Thoracic aorta (tissue), 2 donors: ENCODE data around the gene RNF227. TPM values are rescaled to one million over a fixed set of nuclear protein-coding genes. Genes with fewer than 3 reads are reported as not detected.

ENCODE experiments used
- ATAC-seq: fragments of 150-250 bp; one replicate; pipeline ENCODE4 v1.8.0; 2017; ENCODE audit warnings: low read depth; ENCODE audit not compliant: insufficient number of reproducible peaks, low FRiP score
- DNase-seq: peaks from one replicate; pipeline ENCODE4 v3.0.0-alpha.2; 2020; ENCODE audit warnings: low spot score
- H3K27ac ChIP-seq, 2 donors: fragments of 200-600 bp; sonication (generic); 1 replicate in 1 of 2; 2 replicates in 1 of 2; pipeline ENCODE4 v1.5.1; 2016; ENCODE audit warnings: mild to moderate bottlenecking in 2 of 2, moderate library complexity in 2 of 2
- H3K27me3 ChIP-seq: fragments of 200-600 bp; sonication (generic); replicated peaks from 2 replicates; pipeline ENCODE4 v1.6.0; 2016; ENCODE audit warnings: mild to moderate bottlenecking; ENCODE audit not compliant: insufficient read depth
- H3K36me3 ChIP-seq: fragments of 200-600 bp; sonication (generic); one replicate; pipeline ENCODE4 v1.5.1; 2016
- H3K4me1 ChIP-seq, 2 donors: fragments of 200-600 bp; sonication (generic); 1 replicate in 1 of 2; 2 replicates in 1 of 2; pipeline versions ENCODE4 v1.5.1 to v1.6.0; 2016; ENCODE audit warnings: low read depth in 2 of 2, mild to moderate bottlenecking in 1 of 2; ENCODE audit not compliant: control insufficient read depth in 1 of 2
- H3K4me3 ChIP-seq: fragments of 200-600 bp; sonication (generic); 2 replicates; pipeline ENCODE4 v1.5.1; 2016; ENCODE audit warnings: mild to moderate bottlenecking
- H3K9me3 ChIP-seq: fragments of 200-600 bp; sonication (generic); 2 replicates; pipeline ENCODE4 v1.5.1; 2016
- total RNA-seq, 2 donors: library from RNA; depleted of rRNA; stranded (reverse); fragments of >200 nt; gene quantifications; one replicate each; pipeline versions ENCODE4 v1.1.0 to v1.2.3, GENCODE V29; 2016
- TF ChIP-seq, protein P1 (sequence below): fragments of 200-600 bp; sonication (generic); IDR thresholded peaks from one replicate; pipeline ENCODE4 v1.5.1; 2019; ENCODE audit warnings: antibody characterized with exemption

RNF227 gene
- total RNA-seq, 2 donors from 2014 or later: 3.3 to 5.4 TPM

DNA sequence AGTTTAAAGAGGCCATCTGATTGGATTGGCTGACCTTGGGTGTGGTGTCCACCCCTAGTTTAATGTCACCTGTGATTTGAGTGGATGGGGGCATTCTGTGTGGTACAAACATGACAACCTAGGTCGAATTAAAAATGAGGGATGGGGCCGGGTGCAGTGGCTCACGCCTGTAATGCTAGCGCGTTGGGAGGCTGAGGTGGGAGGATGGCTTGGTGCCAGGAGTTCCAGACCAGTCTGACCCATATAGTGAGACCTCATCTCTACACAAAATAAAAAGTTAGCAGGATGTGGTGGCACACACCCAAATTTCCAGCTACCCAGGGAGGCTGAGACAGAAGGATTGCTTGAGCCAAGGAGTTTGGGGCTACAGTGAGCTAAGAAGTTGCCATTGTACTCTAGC is 30.4 kb upstream of the RNF227 start:
- ATAC-seq (no peak), DNase-seq (no peak)
- Histone ChIP-seq H3K27ac (no peak overlapping the region), H3K27me3 (no peaks in the 10 kb centered on the region), H3K4me1 (no peaks in the 10 kb centered on the region), H3K4me3 (no peak overlapping the region), H3K36me3 (peaks cover 51% of the 10 kb centered on the region), H3K9me3 (no peaks in the 10 kb centered on the region)
- TF ChIP-seq, protein P1, sequence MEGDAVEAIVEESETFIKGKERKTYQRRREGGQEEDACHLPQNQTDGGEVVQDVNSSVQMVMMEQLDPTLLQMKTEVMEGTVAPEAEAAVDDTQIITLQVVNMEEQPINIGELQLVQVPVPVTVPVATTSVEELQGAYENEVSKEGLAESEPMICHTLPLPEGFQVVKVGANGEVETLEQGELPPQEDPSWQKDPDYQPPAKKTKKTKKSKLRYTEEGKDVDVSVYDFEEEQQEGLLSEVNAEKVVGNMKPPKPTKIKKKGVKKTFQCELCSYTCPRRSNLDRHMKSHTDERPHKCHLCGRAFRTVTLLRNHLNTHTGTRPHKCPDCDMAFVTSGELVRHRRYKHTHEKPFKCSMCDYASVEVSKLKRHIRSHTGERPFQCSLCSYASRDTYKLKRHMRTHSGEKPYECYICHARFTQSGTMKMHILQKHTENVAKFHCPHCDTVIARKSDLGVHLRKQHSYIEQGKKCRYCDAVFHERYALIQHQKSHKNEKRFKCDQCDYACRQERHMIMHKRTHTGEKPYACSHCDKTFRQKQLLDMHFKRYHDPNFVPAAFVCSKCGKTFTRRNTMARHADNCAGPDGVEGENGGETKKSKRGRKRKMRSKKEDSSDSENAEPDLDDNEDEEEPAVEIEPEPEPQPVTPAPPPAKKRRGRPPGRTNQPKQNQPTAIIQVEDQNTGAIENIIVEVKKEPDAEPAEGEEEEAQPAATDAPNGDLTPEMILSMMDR: no peak

DNA sequence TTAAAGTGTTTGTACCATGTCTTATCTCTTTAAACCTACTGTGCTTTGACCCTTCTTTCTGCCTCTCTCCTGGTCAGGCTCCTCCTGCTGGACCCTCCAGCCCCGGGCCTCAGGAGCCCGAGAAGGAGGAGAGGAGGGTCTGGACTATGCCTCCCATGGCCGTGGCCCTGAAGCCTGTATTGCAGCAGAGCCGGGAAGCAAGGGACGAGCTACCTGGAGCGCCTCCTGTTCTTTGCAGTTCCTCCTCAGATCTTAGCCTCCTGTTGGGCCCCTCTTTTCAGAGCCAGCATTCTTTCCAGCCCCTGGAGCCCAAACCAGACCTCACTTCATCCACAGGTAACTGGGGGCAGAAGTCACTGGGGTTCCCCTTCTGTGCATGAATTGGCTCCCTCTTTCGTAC is 29.6 kb upstream of the RNF227 start:
- TF ChIP-seq, protein P1: no peak
- Histone ChIP-seq H3K36me3 (peaks cover 55% of the 10 kb centered on the region), H3K27me3 (no peaks in the 10 kb centered on the region), H3K27ac (no peak overlapping the region), H3K4me1 (no peaks in the 10 kb centered on the region), H3K9me3 (no peaks in the 10 kb centered on the region), H3K4me3 (no peak overlapping the region)
- DNase-seq (no peak), ATAC-seq (no peak)

DNA sequence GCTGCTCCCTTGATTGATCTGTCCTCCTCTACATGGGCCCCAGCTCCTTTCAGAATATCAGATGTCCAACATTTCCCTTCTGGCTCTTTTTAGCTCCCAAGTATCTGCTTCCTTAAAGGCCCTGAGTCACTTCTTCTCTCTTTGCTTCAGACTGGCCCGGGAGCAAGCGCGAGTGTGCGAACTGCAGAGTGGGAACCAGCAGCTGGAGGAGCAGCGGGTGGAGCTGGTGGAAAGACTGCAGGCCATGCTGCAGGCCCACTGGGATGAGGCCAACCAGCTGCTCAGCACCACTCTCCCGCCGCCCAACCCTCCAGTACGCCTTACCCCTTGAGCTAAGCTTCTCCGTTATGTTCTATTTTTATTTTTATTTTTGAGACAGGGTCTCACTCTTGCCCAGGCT is 28.2 kb upstream of the RNF227 start:
- Histone ChIP-seq H3K9me3 (no peaks in the 10 kb centered on the region), H3K4me3 (no peak overlapping the region), H3K27me3 (no peaks in the 10 kb centered on the region), H3K4me1 (no peaks in the 10 kb centered on the region), H3K27ac (no peak overlapping the region), H3K36me3 (peaks cover 63% of the 10 kb centered on the region)
- DNase-seq: no peak
- TF ChIP-seq, protein P1: no peak
- no peak for ATAC-seq

DNA sequence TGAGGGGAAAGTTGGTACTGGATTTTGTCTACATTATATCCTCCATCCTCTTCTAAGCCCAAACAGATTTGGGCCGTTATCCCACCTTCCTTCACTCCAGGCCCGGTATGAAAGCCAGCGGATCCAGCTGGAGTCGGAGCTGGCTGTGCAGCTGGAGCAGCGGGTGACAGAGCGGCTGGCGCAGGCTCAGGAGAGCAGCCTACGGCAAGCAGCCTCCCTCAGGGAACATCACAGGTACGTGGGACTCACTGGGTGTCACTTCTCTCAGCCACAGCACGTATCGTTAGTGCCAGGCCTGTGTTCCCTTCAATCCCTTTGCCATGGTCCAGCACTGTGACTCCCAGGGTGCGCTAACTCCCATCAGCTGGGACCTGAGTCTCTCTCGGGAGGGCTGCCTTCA is 27.2 kb upstream of the RNF227 start:
- Histone ChIP-seq H3K36me3 (peaks cover 65% of the 10 kb centered on the region), H3K4me3 (no peak overlapping the region), H3K27me3 (no peaks in the 10 kb centered on the region), H3K9me3 (no peaks in the 10 kb centered on the region), H3K4me1 (no peaks in the 10 kb centered on the region), H3K27ac (no peak overlapping the region)
- ATAC-seq (no peak), DNase-seq (no peak)
- TF ChIP-seq, protein P1: no peak

DNA sequence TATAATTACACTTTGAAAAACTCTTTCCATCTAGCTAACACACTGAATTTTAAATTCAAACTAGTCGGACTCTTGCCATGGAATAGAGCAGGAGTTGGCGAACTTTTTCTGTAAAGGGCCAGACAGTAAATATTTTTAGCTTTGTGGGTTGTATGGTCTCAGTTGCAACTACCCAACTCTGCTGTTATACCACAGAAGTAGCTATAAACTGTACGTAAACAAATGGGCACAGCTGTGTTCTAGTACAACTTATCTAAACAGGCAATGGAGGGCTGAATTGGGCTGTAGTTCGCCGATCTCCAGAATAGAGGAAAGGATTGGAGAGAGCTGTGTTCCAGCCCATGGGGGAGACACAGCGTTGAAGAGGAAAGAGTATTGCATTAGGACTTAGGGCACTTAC is 24.7 kb upstream of the RNF227 start:
- H3K36me3 ChIP-seq: peaks cover 50% of the 10 kb centered on the region
- ATAC-seq (no peak), DNase-seq (no peak)
- no peaks in the 10 kb centered on the region for H3K9me3 ChIP-seq
- no peaks in the 10 kb centered on the region for H3K27me3 ChIP-seq
- TF ChIP-seq, protein P1: no peak
- no peak overlapping the region for H3K27ac ChIP-seq
- no peaks in the 10 kb centered on the region for H3K4me1 ChIP-seq
- H3K4me3 ChIP-seq: no peak overlapping the region
